ENCODE data around the gene CX3CR1.
"Not testable (repeated sequence)": the region's sequence is repeated elsewhere in the genome, so short reads cannot be mapped to it uniquely, and the experiment has no call there.

The CX3CR1 gene

GRCh38 chr3:39263576-39263975 is 16.3 kb downstream of the CX3CR1 start:
- DNase-seq, result no peak

- DNase-seq, result no peak
Measured at GRCh38 chr3:39262846-39263245, 17.0 kb downstream of the CX3CR1 start.

- DNase-seq, result no peak
Measured at GRCh38 chr3:39261726-39262125, 18.1 kb downstream of the CX3CR1 start.

GRCh38 chr3:39260957-39261356 is 18.9 kb downstream of the CX3CR1 start:
- no peak for DNase-seq

GRCh38 chr3:39260318-39260717 is 19.5 kb downstream of the CX3CR1 start:
- no peak for DNase-seq

- DNase-seq, result no peak
Measured at GRCh38 chr3:39255503-39256325, 24.1 kb downstream of the CX3CR1 start.

GRCh38 chr3:39254806-39255449 is 24.9 kb downstream of the CX3CR1 start:
- DNase-seq, result no peak

- DNase-seq, result no peak
Measured at GRCh38 chr3:39251576-39251975, 28.3 kb downstream of the CX3CR1 start.

GRCh38 chr3:39250116-39250747 is 29.6 kb downstream of the CX3CR1 start:
- DNase-seq, result no peak

GRCh38 chr3:39249453-39250115 is 30.3 kb downstream of the CX3CR1 start:
- DNase-seq, result no peak

GRCh38 chr3:39241561-39241960 is 38.3 kb downstream of the CX3CR1 start:
- DNase-seq, result no peak

GRCh38 chr3:39237027-39237426 is 42.8 kb downstream of the CX3CR1 start:
- no peak for DNase-seq

GRCh38 chr3:39234651-39235050 is 45.2 kb downstream of the CX3CR1 start:
- DNase-seq, result no peak

- no peak for DNase-seq
Measured at GRCh38 chr3:39232859-39233258, 47.0 kb downstream of the CX3CR1 start.

- DNase-seq, result no peak
Measured at GRCh38 chr3:39230453-39230852, 49.4 kb downstream of the CX3CR1 start.

GRCh38 chr3:39228496-39228895 is 51.3 kb downstream of the CX3CR1 start:
- DNase-seq, result no peak

GRCh38 chr3:39227596-39227995 is 52.2 kb downstream of the CX3CR1 start:
- not testable (repeated sequence) for DNase-seq

GRCh38 chr3:39226106-39226741 is 53.6 kb downstream of the CX3CR1 start:
- DNase-seq, result no peak

GRCh38 chr3:39224288-39224687 is 55.5 kb downstream of the CX3CR1 start:
- no peak for DNase-seq

GRCh38 chr3:39222939-39223338 is 56.9 kb downstream of the CX3CR1 start:
- DNase-seq, result no peak

- DNase-seq, result no peak
Measured at GRCh38 chr3:39222462-39222861, 57.4 kb downstream of the CX3CR1 start.

- no peak for DNase-seq
Measured at GRCh38 chr3:39221141-39221530, 58.7 kb downstream of the CX3CR1 start.
